Upper lobe of left lung (tissue), 6 donors: ENCODE results near the gene PPM1H. TPM values are rescaled to one million over a fixed set of nuclear protein-coding genes. Genes with fewer than 3 reads are reported as not detected.
"Not testable (repeated sequence)": the region's sequence is repeated elsewhere in the genome, so short reads cannot be mapped to it uniquely, and the experiment has no call there.

ENCODE experiments used
- ATAC-seq, 2 donors: fragments of 200-7000 bp; cut with Tn5 transposase; one replicate each; pipeline ENCODE4 v1.9.1; 2022; ENCODE audit warnings: mild to moderate bottlenecking in 2 of 2, moderate library complexity in 2 of 2; ENCODE audit not compliant: low FRiP score in 2 of 2
- DNase-seq, 2 donors: peaks; one replicate each; pipeline ENCODE4 v3.0.0-alpha.2; 2019 to 2020
- H3K27ac ChIP-seq, 4 donors: fragments of 200-600 bp; sonication (generic); one replicate each; pipeline ENCODE4 v1.5.1; 2016 to 2019
- H3K27me3 ChIP-seq, 4 donors: fragments of 200-600 bp; sonication (generic); one replicate each; pipeline ENCODE4 v1.5.1; 2017 to 2019
- H3K36me3 ChIP-seq, 4 donors: fragments of 200-600 bp; sonication (generic); one replicate each; pipeline ENCODE4 v1.5.1; 2016 to 2019
- H3K4me1 ChIP-seq, 4 donors: fragments of 200-600 bp; sonication (generic); one replicate each; pipeline ENCODE4 v1.5.1; 2018 to 2019
- H3K4me3 ChIP-seq, 4 donors: fragments of 200-600 bp; sonication (generic); one replicate each; pipeline ENCODE4 v1.5.1; 2017 to 2019; ENCODE audit warnings: mild to moderate bottlenecking in 2 of 4, moderate library complexity in 1 of 4
- H3K9me3 ChIP-seq, 4 donors: fragments of 200-600 bp; sonication (generic); one replicate each; pipeline ENCODE4 v1.5.1; 2018 to 2019
- CTCF ChIP-seq, 6 experiments: fragments of 450-650 bp in 4 of 6; fragments of 200-600 bp in 2 of 6; sonication (generic) in 2 of 6; IDR thresholded peaks; one replicate each; pipeline ENCODE4 v1.5.1; 2016 to 2019; ENCODE audit warnings: antibody characterized with exemption in 6 of 6
- EP300 ChIP-seq, 4 donors: sonication (generic); formaldehyde crosslinking; IDR thresholded peaks; one replicate each; pipeline ENCODE4 v1.5.1; 2017; ENCODE audit warnings: antibody characterized with exemption in 4 of 4, control low read depth in 2 of 4
- POLR2A ChIP-seq, 4 donors: fragments of 450-650 bp; IDR thresholded peaks; one replicate each; pipeline ENCODE4 v1.5.1; 2016 to 2017; ENCODE audit warnings: antibody characterized with exemption in 4 of 4, mild to moderate bottlenecking in 2 of 4
- POLR2AphosphoS5 ChIP-seq, 2 donors: sonication (generic); formaldehyde crosslinking; IDR thresholded peaks; one replicate each; pipeline ENCODE4 v1.5.1; 2017; ENCODE audit warnings: antibody characterized with exemption in 2 of 2
- WGBS, 2 donors: methylation state at CpG; one replicate each; pipeline ENCODE4 v1.1.5; 2017 to 2018; 5-methylcytosine and 5-hydroxymethylcytosine counted together
- total RNA-seq, 6 donors: library from RNA; depleted of rRNA in 4 of 6; stranded (reverse); fragments of >200 nt in 4 of 6; gene quantifications; one replicate each; pipeline versions ENCODE4 v1.1.0 to v1.2.1, GENCODE V29; 2016 to 2021
- donor health status: DM: no; HTN: no; CAD: no; lungs with moderate emphysema.
- donor health status: DM: no; HTN: yes; CAD: no; lungs with severe emphysema.

PPM1H gene
- total RNA-seq, 6 donors from 2014 or later, result 4.2 to 14.2 (median 8.4) TPM

GRCh38 chr12:62761658-62762057 is 173.3 kb downstream of the PPM1H start:
- 77 to 86% methylated on average over 2 to 5 of the region's 5 CpGs for WGBS, 2 donors
- Histone ChIP-seq H3K9me3 (no peaks in the 10 kb centered on the region), H3K36me3 (no peaks in the 10 kb centered on the region), H3K4me1 (peaks cover 0 to 8% (median 4%) of the 10 kb centered on the region in 4 donors), H3K27me3 (no peaks in the 10 kb centered on the region), H3K27ac (no peak overlapping the region), H3K4me3 (no peak overlapping the region)
- ATAC-seq (peak; percentile 54 to 82), DNase-seq (no peak)
- no peak for TF ChIP-seq POLR2A (IDR thresholded peaks at IDR 0.05)
- no peak for TF ChIP-seq CTCF (IDR thresholded peaks at IDR 0.05)
- TF ChIP-seq EP300 (IDR thresholded peaks at IDR 0.05), result no peak
- TF ChIP-seq POLR2AphosphoS5 (IDR thresholded peaks at IDR 0.05), result no peak

GRCh38 chr12:62760779-62761178 is 174.2 kb downstream of the PPM1H start:
- Histone ChIP-seq H3K9me3 (no peaks in the 10 kb centered on the region), H3K4me3 (no peak overlapping the region), H3K27me3 (no peaks in the 10 kb centered on the region), H3K4me1 (peaks cover 0 to 8% (median 4%) of the 10 kb centered on the region in 4 donors), H3K27ac (no peak overlapping the region), H3K36me3 (no peaks in the 10 kb centered on the region)
- TF ChIP-seq EP300 (IDR thresholded peaks at IDR 0.05) (peak in 1 of 4 donors; percentile 31), POLR2A (IDR thresholded peaks at IDR 0.05) (no peak)
- ATAC-seq (peak in 1 of 2 donors; percentile 36), DNase-seq (no peak)
- WGBS, 2 donors, result 23 to 30% methylated on average over 2 of the region's 2 CpGs

GRCh38 chr12:62760341-62760740 is 174.6 kb downstream of the PPM1H start:
- not testable (repeated sequence) for ATAC-seq, H3K4me1 ChIP-seq, H3K9me3 ChIP-seq, H3K4me3 ChIP-seq, H3K36me3 ChIP-seq, H3K27ac ChIP-seq, H3K27me3 ChIP-seq, DNase-seq
- WGBS, 2 donors, result 27 to 100% methylated on average over 3 of the region's 3 CpGs

GRCh38 chr12:62758216-62758615 is 176.7 kb downstream of the PPM1H start:
- DNase-seq, result no peak
- Histone ChIP-seq H3K27ac (no peak overlapping the region), H3K36me3 (no peaks in the 10 kb centered on the region), H3K4me3 (no peak overlapping the region), H3K4me1 (peaks cover 0 to 8% (median 4%) of the 10 kb centered on the region in 4 donors), H3K9me3 (no peaks in the 10 kb centered on the region), H3K27me3 (no peaks in the 10 kb centered on the region)
- TF ChIP-seq POLR2AphosphoS5 (IDR thresholded peaks at IDR 0.05) (no peak), CTCF (IDR thresholded peaks at IDR 0.05) (no peak), POLR2A (IDR thresholded peaks at IDR 0.05) (no peak), EP300 (IDR thresholded peaks at IDR 0.05) (no peak)
- no peak for ATAC-seq
- WGBS, 2 donors, result 87 to 90% methylated on average over 1 of the region's 1 CpG

GRCh38 chr12:62757048-62757447 is 177.9 kb downstream of the PPM1H start:
- 65 to 85% methylated on average over 2 of the region's 2 CpGs for WGBS, 2 donors
- ATAC-seq, result no peak
- TF ChIP-seq EP300 (IDR thresholded peaks at IDR 0.05) (no peak), POLR2A (IDR thresholded peaks at IDR 0.05) (no peak), CTCF (IDR thresholded peaks at IDR 0.05) (no peak), POLR2AphosphoS5 (IDR thresholded peaks at IDR 0.05) (no peak)
- Histone ChIP-seq H3K36me3 (no peaks in the 10 kb centered on the region), H3K4me1 (peaks cover 0 to 8% (median 4%) of the 10 kb centered on the region in 4 donors), H3K4me3 (no peak overlapping the region), H3K9me3 (no peaks in the 10 kb centered on the region), H3K27ac (no peak overlapping the region), H3K27me3 (no peaks in the 10 kb centered on the region)
- no peak for DNase-seq

GRCh38 chr12:62754706-62755105 is 180.2 kb downstream of the PPM1H start:
- ATAC-seq (no peak), DNase-seq (no peak)
- WGBS, 2 donors, result 96 to 98% methylated on average over 5 of the region's 5 CpGs
- H3K27ac ChIP-seq, result no peak overlapping the region
- no peak for TF ChIP-seq POLR2A (IDR thresholded peaks at IDR 0.05)
- TF ChIP-seq EP300 (IDR thresholded peaks at IDR 0.05), result no peak
- no peak for TF ChIP-seq CTCF (IDR thresholded peaks at IDR 0.05)
- TF ChIP-seq POLR2AphosphoS5 (IDR thresholded peaks at IDR 0.05), result no peak
- no peaks in the 10 kb centered on the region for H3K27me3 ChIP-seq
- no peaks in the 10 kb centered on the region for H3K9me3 ChIP-seq
- peaks cover 0 to 6% (median 1%) of the 10 kb centered on the region in 4 donors for H3K4me1 ChIP-seq
- H3K4me3 ChIP-seq, result no peak overlapping the region
- no peaks in the 10 kb centered on the region for H3K36me3 ChIP-seq
